GM12878 (cell line): Measurements from ENCODE around the gene ELAVL4.

ENCODE experiments used
- CBX3 ChIP-seq: fragments of 200-600 bp; sonication (generic); IDR thresholded peaks from 2 replicates; pipeline ENCODE4 v1.6.1; 2016; ENCODE audit warnings: low read depth, borderline replicate concordance
- NFYB ChIP-seq: IDR thresholded peaks from 2 replicates; pipeline ENCODE4 v1.6.1; 2011; ENCODE audit warnings: low read depth, mild to moderate bottlenecking, low read length, improper control_type of control experiment, moderate library complexity; ENCODE audit not compliant: insufficient read depth
- RAD21 ChIP-seq: IDR thresholded peaks from 2 replicates; pipeline ENCODE4 v1.6.1; 2011; ENCODE audit warnings: mild to moderate bottlenecking, low read depth, low read length, moderate library complexity; ENCODE audit not compliant: insufficient read depth
- RB1 ChIP-seq: fragments of 450-650 bp; formaldehyde crosslinking; IDR thresholded peaks from 2 replicates; pipeline ENCODE4 v1.6.1; 2017; ENCODE audit warnings: mild to moderate bottlenecking, borderline replicate concordance
- SREBF1 ChIP-seq: IDR thresholded peaks from 2 replicates; pipeline ENCODE4 v1.6.1; 2012; ENCODE audit warnings: mild to moderate bottlenecking, low read length
- TARDBP ChIP-seq: IDR thresholded peaks from 2 replicates; pipeline ENCODE4 v1.6.1; 2016; ENCODE audit warnings: borderline replicate concordance
- TF ChIP-seq, protein P1 (sequence below): IDR thresholded peaks from 2 replicates; pipeline ENCODE4 v1.6.1; 2011; ENCODE audit warnings: mild to moderate bottlenecking, low read depth, low read length, moderate library complexity; ENCODE audit not compliant: insufficient replicate concordance

DNA sequence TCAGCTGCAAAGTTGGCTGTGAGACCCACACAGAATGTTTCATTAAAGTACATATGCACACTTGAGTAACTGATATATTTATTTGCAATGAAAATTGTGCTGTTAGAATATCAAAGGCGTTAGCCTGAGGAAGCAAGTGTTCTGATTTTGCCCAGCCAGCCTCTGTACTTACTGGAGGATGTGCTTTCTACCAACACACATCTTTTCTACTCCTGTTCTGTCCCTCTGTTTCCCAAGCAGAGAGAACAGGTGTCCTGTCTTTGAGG, 31.4 kb downstream of the ELAVL4 start:
- TF ChIP-seq RB1 (no peak), TARDBP (no peak), CBX3 (no peak), NFYB (no peak), SREBF1 (no peak), RAD21 (no peak)
- TF ChIP-seq, protein P1, sequence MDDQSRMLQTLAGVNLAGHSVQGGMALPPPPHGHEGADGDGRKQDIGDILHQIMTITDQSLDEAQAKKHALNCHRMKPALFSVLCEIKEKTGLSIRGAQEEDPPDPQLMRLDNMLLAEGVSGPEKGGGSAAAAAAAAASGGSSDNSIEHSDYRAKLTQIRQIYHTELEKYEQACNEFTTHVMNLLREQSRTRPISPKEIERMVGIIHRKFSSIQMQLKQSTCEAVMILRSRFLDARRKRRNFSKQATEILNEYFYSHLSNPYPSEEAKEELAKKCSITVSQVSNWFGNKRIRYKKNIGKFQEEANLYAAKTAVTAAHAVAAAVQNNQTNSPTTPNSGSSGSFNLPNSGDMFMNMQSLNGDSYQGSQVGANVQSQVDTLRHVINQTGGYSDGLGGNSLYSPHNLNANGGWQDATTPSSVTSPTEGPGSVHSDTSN, result no peak
